Measurements from ENCODE around the gene HSP90B1.

Gene HSP90B1

DNA sequence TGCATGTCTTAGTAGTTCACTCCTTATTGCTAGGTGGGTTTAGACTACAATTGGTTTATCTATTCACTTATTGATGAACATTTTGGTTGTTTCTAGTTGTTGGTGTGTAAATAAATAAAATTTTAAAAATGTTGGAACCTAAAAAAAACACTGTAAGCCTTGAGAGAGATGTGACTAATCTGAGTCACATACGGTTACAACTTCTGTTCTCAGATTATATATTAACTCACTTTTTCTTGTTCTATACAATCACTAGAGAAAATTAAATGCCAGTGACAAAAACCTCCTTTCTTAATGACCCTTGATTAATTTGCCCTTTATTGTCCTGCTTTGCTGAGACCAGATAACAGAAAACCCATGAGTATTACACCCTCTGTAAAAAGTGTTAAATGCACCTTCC lies 28.4 kb downstream of the HSP90B1 start:
- TF ChIP-seq, protein P1, sequence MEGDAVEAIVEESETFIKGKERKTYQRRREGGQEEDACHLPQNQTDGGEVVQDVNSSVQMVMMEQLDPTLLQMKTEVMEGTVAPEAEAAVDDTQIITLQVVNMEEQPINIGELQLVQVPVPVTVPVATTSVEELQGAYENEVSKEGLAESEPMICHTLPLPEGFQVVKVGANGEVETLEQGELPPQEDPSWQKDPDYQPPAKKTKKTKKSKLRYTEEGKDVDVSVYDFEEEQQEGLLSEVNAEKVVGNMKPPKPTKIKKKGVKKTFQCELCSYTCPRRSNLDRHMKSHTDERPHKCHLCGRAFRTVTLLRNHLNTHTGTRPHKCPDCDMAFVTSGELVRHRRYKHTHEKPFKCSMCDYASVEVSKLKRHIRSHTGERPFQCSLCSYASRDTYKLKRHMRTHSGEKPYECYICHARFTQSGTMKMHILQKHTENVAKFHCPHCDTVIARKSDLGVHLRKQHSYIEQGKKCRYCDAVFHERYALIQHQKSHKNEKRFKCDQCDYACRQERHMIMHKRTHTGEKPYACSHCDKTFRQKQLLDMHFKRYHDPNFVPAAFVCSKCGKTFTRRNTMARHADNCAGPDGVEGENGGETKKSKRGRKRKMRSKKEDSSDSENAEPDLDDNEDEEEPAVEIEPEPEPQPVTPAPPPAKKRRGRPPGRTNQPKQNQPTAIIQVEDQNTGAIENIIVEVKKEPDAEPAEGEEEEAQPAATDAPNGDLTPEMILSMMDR (IDR thresholded peaks at IDR 0.05; ENCODE audit: insufficient read depth, low read depth, low read length, missing control alignments) = no peak
- H3K4me3 ChIP-seq (ENCODE audit: low read depth, low read length) = no peak overlapping the region
- DNase-seq (ENCODE audit: low read depth) = no peak

- DNase-seq (ENCODE audit: low read depth) = no peak
- no peak overlapping the region for H3K4me3 ChIP-seq (ENCODE audit: low read depth, low read length)
- TF ChIP-seq, protein P1 (IDR thresholded peaks at IDR 0.05; ENCODE audit: insufficient read depth, low read depth, low read length, missing control alignments) = no peak
These were observed 30.5 kb downstream of the HSP90B1 start for GRCh38 chr12:103960616-103961227.

GRCh38 chr12:103962493-103962892 lies 32.3 kb downstream of the HSP90B1 start:
- DNase-seq (ENCODE audit: low read depth) = no peak
- TF ChIP-seq, protein P1 (IDR thresholded peaks at IDR 0.05; ENCODE audit: insufficient read depth, low read depth, low read length, missing control alignments) = no peak
- H3K4me3 ChIP-seq (ENCODE audit: low read depth, low read length) = no peak overlapping the region

GRCh38 chr12:103964805-103965204 lies 34.6 kb downstream of the HSP90B1 start:
- DNase-seq (ENCODE audit: low read depth) = no peak
- H3K4me3 ChIP-seq (ENCODE audit: low read depth, low read length) = peak overlapping the region; percentile 97
- TF ChIP-seq, protein P1 (IDR thresholded peaks at IDR 0.05; ENCODE audit: insufficient read depth, low read depth, low read length, missing control alignments) = no peak

DNA sequence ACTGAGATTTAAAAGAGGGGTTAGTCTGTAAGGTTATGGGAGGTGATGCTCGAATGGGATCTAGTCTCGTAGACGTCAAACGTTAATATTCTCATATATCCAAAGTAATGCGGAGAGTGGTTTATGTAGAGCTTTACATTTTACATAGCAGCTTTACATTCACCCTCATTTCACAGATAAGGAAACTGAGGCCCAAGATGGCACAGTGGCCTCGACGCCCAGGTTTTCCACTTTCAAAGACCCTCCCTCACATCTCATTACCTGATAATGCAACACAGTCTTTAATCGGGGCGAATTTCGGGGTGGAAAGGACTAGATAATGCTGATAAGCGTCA lies 35.0 kb downstream of the HSP90B1 start:
- DNase-seq (ENCODE audit: low read depth) = no peak
- H3K4me3 ChIP-seq (ENCODE audit: low read depth, low read length) = peak overlapping the region; percentile 97
- TF ChIP-seq, protein P1 (IDR thresholded peaks at IDR 0.05; ENCODE audit: insufficient read depth, low read depth, low read length, missing control alignments) = no peak

DNA sequence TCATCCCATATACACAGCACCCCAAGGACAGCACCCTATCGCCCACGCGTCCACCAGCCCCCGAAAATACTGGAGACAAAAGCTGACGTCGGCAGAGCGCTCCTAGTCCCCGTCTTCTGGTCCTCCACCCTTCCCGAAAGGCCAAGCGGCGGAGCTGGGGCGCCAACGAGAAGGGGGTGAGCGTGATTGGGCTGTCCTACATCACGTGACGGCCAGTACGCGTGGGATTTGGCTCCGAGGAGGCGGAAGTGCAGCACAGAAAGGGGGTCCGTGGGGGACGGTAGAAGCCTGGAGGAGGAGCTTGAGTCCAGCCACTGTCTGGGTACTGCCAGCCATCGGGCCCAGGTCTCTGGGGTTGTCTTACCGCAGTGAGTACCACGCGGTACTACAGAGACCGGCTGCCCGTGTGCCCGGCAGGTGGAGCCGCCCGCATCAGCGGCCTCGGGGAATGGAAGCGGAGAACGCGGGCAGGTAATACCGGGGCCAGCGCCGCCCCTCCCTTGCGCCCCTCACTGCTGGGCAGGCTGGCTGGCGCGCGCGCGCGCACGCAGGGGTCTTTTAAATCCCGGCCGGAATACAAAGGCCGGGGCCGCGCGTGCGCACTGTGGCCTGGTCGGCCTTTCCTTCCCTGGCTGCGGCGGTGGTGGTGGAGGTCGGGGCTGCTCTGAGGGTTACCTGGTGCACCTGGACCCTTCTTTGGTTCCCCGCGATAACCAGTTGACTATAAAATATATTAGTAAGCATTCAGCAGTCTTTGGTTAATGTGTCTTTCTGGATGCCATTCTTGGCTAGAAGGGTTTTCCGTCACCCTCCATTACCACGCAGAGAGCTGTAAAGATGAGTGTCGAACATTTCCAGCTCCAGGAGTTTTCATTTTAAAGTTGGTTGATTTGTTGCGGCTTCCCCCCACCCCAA lies 35.6 kb downstream of the HSP90B1 start, which contains the start of gene TDG:
TDG (plus strand) TSS at position 283 of the 915 bp plus-strand sequence; CDS start at position 449, 166 bp downstream.
- peak; percentile 99 for DNase-seq (ENCODE audit: low read depth)
- peak within 1 kb of the TSS; percentile 97 for H3K4me3 ChIP-seq (ENCODE audit: low read depth, low read length)
- TF ChIP-seq, protein P1 (IDR thresholded peaks at IDR 0.05; ENCODE audit: insufficient read depth, low read depth, low read length, missing control alignments) = no peak

Data from GM12865 (cell line).